HL-60/S4 (cell line): Measurements from ENCODE around the gene TOM1.
"Not testable (repeated sequence)": the region's sequence is repeated elsewhere in the genome, so short reads cannot be mapped to it uniquely, and the experiment has no call there.

Source experiments
- in situ Hi-C: fragments of 300-500 bp; cut with MboI; formaldehyde crosslinking; loops from 2 replicates; pipeline ENCODE4 v1.14.3; 2022; ENCODE audit warnings: low sequenced_read_pairs

Gene TOM1

GRCh38 chr22:35364230-35364629 is 64.5 kb downstream of the TOM1 start:
- in situ Hi-C loops, result not testable (repeated sequence)

DNA sequence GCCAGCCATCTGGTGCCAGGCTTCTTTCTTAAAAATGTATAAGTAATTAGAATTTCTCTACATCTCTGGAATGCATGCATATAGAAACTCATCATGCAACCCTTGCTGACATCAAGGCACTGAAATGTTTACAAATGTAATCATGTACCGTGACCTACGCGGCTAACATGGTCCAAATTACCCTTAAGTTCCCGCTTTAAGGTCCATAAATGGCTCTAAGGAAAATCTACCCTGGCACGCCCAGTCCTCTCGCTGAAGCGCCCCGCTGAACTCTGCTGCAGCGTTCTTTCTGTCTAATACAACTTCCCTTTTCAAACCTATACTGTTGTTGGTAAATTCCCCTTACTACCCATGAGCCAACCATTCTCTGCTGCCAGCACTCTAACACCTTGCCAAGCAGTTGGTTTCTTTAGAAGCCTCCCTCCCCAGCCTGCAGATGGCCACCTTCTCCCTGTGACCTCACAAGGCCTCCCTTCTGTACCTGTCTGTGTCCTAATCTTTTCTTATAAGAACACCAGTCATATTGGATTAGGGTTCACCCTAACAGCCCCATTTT is 67.7 kb downstream of the TOM1 start:
- in situ Hi-C loops, result no loop called here

DNA sequence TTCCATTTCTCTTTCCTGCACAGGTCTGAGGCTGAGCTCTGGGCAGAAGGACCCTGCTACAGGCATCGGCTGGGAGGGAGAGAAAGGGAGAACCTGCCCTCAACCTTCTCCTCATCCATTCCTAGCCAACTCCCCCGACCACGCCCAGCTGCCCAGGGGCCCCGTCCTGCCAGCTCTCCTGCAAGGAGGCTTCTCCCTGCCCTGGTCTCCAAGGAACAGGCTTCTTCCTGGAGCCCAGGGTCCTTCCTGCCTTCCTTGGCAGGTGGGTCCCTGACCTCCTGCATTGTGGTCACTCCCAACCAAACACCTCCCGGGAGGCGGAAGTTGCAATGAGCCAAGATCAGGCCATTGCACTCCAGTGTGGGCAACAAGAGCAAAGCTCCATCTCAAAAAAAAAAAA is 68.7 kb downstream of the TOM1 start:
- in situ Hi-C loops, result no loop called here

GRCh38 chr22:35369996-35370395 is 70.3 kb downstream of the TOM1 start:
- in situ Hi-C loops, result no loop called here

DNA sequence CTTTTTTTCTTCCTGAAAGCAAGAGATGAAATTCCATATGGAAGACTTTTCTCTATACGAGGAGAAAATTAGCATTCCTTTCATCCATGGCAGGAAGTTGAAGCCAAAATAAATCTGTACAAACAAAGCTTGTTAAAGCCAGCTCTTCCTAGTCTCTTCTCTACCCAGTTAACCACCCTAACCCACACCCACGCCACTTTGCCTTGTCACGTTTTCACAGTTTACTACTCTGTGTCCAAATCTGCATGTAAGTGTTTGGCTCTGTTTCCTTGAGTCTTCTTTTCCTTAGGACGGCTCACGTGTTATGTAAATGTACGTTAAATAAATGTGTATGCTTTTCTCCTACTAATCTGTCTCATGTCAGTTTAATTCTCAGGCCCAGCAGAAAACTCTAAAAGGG is 74.1 kb downstream of the TOM1 start:
- in situ Hi-C loops, result no loop called here

GRCh38 chr22:35375031-35375430 is 75.3 kb downstream of the TOM1 start:
- in situ Hi-C loops, result no loop called here

GRCh38 chr22:35375526-35375925 is 75.8 kb downstream of the TOM1 start:
- in situ Hi-C loops, result no loop called here

DNA sequence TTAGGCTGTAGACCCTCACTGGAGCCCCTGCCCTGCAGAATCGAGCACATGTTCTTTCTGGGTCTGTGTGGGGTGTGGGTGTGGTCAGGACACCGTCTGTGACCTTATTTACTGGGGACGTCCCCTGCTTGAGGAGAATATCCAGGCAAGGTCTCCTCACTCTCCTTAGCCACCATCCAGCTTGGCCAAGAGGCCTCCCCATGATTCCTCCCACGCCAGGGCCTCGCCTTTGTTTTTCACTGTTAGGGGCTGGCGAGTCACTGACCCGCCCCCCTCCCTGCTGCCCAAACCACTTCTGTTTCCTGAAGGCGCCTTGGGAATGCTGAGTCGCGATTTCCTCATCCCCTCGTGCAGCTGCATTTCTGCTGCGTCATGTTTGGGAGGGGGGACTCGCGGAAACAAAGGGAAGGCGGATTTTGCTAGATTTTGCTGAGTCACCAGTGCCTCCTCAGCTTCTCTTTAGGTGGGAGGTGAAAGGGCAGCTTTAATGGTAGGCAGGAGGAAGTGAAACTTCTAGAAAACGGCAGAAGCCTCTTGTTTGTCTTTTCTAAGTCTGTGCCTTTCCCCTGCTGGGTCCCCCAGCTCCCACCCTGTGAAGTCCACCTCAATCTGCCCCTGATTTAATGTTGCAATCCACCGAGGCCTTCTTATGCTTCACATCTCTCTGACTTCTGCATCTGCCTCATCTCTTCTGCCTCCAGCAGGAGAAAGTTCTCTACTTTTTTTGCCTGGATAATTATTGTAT is 77.2 kb downstream of the TOM1 start:
- in situ Hi-C loops, result no loop called here

DNA sequence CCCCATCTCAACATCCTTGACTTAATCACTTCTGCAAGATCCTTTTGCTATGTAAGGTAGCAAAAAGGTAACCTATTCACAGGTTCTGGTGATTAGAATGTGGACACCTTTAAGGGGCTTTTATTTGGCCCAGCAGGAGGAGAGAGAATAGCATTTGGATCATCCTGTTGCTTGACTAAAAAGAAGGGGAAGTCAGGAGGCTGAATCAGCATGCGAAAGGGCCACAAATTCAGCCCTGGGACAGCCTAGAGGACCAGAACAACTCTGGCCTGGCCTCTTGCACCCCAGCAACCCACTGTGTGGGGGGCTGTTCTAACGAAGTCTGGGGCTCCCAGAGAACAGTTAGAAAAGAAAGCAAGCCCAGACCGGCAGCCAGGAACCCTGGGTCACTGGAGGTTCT is 78.0 kb downstream of the TOM1 start:
- in situ Hi-C loops, result no loop called here

DNA sequence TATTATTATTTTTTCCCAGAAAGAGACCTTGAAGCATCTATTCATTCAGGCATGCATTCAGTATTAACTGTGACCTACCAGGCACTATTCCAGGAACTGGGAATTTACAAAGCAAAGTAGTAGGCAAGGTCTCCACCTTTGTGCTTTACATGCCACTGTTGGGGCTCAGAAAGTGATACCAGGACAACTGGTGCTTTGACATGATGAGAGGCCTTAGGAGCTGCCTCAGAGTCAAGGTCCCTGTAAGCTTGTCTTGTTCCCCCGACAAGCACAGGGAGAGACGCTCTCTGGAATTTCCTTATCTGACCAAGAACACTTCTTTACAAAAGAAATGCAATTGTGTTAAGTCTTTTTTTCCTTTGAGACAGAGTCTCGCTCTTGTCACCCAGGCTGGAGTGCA is 78.9 kb downstream of the TOM1 start:
- in situ Hi-C loops, result no loop called here

DNA sequence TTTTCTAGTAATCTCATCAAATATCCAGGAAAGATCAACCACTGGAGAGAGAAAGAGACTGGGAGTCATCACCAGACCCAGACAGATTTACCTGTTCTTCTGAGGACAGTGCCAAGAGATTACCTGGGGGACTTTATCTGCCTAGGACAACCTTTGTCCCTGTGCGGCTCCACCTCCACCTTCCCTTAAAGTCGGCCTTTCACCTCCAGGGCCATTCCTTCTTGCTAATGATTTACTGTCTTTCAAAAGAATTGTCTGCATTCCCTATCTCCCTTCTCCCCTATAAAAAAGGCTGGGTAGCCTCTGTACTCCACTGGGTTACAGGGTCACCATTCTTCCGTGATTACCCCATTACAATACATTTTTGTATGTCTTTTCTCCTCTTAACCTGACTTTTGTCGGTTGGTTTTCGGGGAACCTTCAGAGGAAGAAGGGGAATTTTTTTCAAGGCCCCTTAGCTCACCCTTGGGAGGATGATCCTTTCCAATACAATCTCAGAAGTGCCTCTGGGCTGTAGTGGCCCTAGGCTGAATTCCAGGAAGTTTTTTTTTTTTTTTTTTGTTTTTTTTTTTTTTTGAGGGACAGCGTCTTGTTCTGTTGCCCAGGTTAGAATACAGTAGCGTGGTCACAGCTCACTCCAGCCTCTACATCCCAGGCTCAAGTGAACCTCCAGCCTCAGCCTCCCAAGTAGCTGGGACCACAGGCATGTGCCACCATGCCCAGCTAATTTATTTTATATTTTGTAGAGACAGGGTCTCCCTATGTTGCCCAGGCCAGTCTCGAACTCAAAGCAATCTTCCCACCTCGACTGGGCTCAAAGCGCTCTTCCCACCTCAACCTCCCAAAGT is 79.7 kb downstream of the TOM1 start:
- in situ Hi-C loops, result no loop called here

GRCh38 chr22:35380013-35380412 is 80.3 kb downstream of the TOM1 start:
- in situ Hi-C loops, result no loop called here

- in situ Hi-C loops, result no loop called here
Observed at GRCh38 chr22:35380537-35381423, 81.1 kb downstream of the TOM1 start, which contains the start of gene HMOX1. Gene HMOX1 (plus strand): TSS chr22:35381096. CDS start chr22:35381174, 78 bp downstream.

GRCh38 chr22:35381424-35382009 is 81.8 kb downstream of the TOM1 start:
- in situ Hi-C loops, result no loop called here

GRCh38 chr22:35383679-35384071 is 84.0 kb downstream of the TOM1 start:
- in situ Hi-C loops, result no loop called here

- in situ Hi-C loops, result no loop called here
Observed at GRCh38 chr22:35384527-35384926, 84.8 kb downstream of the TOM1 start.

DNA sequence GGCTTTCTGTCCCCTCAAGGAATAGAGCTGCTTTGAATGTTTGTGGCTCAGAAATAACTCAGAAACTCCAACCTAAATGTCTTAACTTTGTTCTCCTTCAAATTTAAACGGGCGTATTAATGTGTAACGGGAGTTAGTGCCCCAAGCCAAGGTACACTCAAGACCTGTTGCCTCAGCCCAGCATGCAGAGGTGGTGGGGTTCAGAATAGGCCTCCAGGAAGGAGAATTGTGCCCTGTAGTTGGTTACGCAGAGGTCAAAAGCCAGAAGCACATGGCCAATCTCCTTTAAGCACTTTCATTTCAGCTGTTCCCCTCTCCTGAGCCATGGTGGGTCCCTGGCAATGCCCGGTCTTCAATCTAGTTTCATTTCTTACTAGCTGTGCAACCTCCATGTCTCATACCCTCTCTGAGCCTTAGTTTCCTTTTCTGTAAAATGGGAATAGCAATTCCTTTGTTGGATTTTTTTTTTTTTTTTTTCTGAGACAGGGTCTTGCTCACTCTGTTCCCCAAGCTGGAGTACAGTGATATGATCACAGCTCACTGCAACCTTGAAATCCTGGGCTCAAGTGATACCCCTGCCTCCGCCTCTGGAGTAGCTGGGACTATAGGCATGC is 85.4 kb downstream of the TOM1 start:
- in situ Hi-C loops, result no loop called here

DNA sequence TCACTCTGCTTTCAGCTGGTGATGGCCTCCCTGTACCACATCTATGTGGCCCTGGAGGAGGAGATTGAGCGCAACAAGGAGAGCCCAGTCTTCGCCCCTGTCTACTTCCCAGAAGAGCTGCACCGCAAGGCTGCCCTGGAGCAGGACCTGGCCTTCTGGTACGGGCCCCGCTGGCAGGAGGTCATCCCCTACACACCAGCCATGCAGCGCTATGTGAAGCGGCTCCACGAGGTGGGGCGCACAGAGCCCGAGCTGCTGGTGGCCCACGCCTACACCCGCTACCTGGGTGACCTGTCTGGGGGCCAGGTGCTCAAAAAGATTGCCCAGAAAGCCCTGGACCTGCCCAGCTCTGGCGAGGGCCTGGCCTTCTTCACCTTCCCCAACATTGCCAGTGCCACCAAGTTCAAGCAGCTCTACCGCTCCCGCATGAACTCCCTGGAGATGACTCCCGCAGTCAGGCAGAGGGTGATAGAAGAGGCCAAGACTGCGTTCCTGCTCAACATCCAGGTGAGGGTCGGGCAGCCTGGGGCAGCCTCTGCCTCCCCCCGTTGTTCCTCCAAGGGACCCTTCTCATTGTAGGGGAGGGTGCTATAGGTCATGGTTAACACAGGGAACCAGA is 87.1 kb downstream of the TOM1 start:
- in situ Hi-C loops, result no loop called here

DNA sequence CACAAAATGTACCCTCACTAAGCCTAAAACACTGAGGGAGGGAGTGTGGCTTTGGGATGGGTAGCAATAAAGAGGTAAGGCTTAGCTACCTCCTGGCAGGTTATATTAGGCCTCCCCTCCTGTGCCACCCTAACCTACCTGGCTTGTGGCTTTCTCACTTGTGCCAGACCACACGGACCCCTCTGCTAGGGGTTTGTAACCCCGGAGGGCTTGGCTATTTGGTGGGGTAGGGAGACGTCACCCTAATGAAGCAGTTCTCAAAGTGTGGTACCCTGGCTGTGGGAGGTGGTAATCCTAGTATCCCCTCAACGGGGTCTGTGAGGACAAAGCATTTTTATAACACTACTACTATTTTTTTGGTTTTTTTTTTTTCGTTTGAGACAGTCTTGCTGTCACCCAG is 91.2 kb downstream of the TOM1 start:
- in situ Hi-C loops, result no loop called here

DNA sequence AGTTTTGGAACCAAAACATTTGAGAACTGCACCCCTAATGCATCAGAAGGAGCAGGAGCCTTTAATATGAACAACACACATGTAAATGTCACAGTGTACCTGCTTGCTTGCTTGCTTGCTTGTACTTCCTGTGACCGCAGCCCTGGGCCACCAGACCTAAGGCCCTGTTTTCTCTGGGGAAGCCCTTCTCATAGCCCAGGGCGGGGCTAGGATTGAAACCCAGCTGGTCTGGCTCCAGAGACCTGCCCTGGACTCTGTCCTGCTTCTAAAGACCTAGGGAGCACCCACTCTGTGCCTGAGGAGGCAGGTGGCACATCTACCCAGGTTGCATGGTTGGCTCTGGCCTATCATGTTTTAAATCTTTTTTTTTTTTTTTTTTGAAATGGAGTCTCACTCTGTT is 92.7 kb downstream of the TOM1 start:
- in situ Hi-C loops, result no loop called here
